Stimulated activated CD8-positive, alpha-beta memory T cell treated with anti-CD3 and anti-CD28 coated beads, Interleukin-15, amount 100 ng/mL, for 24 hours (primary cell): ENCODE results near the gene GID4.
"Not testable (repeated sequence)": the region's sequence is repeated elsewhere in the genome, so short reads cannot be mapped to it uniquely, and the experiment has no call there.

Source experiments
- DNase-seq: peaks from one replicate; pipeline ENCODE4 v3.0.0-alpha.2; 2020; ENCODE audit warnings: low read depth

The GID4 gene

DNA sequence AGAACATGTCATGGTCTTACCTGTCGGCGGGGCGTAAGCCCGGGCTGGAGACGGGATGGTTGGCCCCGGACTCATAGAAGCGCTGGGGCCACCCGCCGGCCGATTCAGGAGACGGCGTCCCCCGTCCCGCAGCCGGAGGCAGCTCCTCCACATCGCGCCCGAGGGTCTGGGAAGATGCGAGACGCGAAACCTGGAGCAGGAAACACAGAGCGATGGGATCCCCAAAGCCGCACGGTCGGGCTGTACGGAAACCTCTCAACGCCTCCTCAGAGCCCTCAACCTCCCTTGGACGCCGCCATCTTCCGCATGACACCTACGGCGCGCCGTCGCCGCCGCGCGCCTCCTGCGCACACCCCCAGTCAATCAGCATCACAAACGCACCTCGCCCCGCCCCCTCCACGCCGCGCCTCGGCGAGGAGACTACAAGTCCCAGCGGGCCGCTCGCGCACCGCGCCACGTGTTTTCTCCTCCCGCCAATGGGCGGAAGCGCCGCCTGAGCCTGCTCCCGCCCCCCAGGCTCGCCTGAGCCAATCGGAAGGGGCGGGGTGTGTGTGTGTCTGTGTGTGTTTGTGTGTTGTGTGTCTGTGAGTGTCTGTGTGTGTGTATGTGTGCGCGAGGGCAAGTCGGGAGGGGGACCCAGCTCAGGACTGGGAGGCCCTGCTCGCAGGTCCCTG, at the start of gene GID4, which contains the start of gene ATPAF2:
Gene GID4 (plus strand): TSS at position 548 of the 674 bp plus-strand sequence. CDS start 57 bp downstream, at position 605.
Gene ATPAF2 (minus strand): TSS at position 308 of the 674 bp plus-strand sequence. CDS start 155 bp downstream, at position 153.
- peak; percentile 98 for DNase-seq

DNA sequence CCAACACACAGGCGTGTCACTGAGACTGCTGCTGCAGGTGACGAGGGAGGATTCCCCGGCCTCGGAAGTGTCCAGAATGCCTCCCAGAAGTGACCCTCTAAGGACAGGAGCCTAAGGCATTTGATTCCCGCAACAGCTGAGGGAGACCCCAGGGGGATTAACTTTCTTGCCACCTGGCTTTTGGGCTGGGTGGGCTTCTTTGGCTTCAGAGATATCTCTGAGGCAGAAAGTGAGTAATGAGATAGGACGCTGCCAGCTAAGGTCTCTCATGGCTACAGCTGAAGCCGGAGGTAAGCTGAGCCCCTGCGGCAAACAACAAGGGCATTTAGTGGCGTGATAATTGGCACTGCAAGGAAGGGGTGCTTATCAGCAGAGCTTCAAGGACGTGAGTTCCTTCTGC, 49.6 kb upstream of the GID4 start:
- DNase-seq = no peak

DNA sequence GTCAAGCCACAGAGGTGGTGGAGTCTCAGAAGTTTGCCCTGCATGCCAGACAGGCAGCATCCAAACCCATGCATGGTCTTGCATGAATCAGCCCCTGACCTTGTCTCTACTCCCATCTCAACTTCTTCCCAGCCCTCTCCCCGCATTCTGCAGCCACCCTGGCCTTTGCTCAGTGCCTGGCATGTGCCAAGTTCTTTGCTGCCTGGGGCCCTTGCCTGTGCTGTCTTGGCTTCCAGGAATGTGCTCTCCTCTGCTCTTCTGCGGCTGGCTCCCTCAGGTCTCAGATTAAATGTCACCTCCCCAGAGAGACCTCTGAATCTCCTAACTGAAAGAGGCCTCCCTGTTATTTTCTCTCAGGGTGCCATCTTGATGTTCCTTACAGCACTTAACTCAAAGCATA, 48.9 kb upstream of the GID4 start:
- no peak for DNase-seq

DNA sequence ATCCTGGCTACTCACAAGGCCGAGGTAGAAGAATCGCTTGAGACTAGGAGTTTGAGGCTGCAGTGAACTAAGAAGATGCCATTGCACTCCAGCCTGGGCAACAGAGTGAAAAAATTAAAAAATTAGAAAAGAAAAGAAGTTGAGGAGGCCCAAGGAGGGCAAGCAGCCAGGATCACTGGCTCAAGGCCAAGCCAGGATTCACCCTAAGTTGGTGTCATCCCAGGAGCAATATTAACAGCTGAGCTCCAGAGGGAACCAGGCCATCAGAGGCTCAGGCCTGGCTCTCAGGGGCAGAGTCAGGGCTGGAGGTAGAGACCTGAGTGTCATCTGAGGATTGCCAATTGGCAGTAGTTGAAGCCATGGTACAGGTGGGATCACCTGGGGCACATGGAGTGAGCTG, 45.8 kb upstream of the GID4 start:
- DNase-seq = no peak

DNA sequence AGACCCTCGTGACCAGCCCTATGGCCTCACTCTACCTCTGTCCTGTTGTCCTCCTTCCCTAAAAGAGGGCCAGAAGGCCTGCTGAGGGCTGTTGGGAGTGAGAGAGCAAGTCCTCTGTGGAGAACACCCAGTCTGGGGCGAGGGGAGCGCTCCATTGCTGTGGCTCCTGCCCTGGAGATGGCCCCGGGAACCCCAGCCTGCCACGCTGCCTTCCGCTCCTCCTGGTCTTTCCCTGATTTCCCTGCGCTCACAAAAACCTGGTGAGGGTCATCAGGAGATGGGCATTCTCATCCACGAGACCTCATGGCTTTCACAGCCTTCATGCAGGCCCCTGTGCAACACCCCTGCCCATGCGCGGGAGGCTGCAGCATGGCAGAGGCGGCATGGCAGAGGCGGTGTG, 45.4 kb upstream of the GID4 start:
- no peak for DNase-seq

DNA sequence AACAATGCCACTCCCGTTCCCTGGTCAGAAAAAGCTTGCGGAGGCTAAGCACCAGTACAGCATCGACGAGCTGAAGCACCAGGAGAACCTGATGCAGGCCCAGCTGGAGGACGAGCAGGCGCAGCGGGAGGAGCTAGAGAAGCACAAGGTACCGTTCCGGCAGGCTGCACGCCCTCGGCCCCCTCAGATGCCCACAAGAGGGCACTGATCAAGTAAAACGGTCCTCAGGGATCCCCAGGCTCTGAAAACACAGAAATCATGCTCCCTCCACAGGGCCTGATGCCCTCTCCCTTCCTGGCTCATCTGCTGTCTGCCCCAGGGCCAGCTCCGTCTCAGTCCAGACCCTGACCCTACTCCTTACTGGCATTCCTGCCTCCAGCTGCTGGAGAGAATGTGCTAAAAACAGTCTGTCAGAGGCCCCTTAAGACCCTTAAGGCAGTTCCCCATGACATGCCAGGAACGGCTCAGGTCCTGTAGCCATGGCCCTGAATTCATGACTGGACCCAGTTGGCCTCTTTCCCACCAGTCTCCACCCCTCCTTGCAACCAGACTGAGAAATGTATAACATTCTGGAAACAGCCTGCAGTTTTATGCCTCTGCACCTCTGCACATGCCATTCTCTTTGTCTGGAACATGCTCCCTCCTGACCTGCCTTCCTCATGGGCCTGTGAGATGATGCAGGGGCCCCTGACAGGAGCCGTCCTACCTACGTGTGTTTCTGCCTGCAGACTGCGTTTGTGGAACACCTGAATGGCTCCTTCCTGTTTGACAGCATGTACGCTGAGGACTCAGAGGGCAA, 44.7 kb upstream of the GID4 start:
- no peak for DNase-seq

DNA sequence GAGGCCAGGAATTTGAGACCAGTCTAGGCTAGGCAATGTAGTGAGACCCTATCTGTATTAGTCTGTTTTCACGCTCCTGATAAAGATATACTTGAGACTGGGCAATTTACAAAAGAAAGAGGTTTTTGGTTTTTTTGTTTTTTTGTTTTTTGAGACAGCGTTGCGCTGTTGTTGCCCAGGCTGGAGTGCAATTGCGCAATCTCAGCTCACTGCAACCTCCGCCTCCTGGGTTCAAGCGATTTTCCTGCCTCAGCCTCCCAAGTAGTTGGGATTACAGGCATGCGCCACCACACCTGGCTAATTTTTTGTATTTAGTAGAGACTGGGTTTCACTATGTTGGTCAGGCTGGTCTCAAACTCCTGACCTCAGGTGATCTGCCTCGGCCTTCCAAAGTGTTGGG, 43.3 kb upstream of the GID4 start:
- not testable (repeated sequence) for DNase-seq

DNA sequence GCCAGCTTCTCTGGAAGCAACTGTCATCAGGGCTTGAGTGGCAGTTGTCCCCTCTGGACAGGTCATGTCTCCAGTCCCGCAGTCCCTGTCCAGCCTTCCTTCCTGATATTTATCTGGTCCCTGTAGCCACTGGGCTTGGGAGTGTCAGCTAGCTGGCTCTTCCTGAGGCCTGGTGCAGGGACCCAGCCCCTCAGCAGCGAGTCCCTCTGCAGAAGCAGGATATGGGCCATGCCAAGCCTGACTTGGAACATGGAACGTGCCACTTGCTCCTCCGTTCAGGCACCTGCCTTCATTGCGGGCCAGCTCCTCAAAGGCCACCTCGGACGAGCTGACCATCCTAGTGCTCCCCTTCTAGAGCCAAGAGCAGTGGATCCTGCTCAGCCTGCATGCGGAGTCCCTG, 40.3 kb upstream of the GID4 start:
- DNase-seq = no peak

DNA sequence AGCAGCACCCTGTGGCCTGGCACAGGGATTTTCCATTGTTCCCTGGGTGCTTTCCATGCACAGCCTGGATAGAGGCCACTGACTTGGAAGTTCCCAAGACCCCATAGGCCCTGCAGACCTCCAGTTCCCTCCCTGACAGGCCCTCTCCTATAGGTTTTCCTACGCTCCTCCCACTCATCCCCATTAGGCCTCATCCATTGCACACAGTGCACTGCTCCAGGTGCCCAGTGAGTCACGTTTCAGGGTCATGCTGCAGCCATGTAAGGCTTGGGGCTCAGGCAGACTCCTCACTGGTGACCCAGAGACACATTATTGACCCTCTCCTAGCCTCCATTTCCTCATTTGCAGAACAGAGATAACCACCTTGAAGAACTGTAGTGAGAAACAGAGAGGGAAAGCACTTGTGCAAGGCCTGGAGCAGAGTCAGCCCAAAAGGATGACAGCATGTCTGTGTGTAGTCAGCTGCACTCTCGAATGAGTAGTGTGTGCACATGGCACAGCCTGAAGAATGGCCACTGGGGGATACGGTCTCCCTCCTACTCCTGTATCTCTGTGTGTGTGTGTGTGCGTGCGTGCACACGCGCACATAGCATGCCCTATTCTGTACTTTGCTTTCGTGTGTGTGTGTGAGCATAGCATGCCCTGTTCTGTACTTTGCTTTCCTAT, 39.7 kb upstream of the GID4 start:
- no peak for DNase-seq

DNA sequence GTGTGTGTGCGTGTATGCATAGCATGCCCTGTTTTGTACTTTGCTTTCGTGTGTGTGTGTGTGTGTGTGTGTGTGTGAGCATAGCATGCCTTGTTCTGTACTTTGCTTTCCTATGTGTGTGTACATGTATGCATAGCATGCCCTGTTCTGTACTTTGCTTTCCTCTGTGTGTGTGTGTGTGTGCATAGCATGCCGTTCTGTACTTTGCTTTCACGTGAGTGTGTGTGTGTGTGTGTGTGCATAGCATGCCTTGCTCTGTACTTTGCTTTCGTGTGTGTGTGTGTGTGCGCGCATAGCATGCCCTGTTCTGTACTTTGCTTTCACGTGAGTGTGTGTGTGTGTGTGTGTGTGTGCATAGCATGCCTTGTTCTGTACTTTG, 39.2 kb upstream of the GID4 start:
- no peak for DNase-seq

DNA sequence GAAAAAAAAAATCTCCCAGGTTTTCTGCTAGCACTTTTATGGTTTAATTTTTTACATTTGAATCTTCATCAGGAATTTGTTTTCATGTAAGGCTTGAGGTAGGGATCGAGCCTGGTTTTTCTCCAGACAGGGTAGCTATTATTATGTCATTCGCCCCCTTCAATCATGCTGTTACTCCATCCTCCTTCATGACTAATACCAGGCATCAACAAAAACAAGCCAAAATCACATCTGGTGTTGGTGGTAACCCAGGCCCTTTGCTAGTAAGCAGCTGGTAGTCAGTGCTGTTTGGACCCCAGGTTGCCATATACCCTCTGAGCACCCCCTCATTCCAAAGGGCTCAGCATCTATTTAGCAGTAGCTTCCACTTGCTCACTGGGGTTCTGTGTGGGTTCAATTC, 37.0 kb upstream of the GID4 start:
- DNase-seq = no peak

DNA sequence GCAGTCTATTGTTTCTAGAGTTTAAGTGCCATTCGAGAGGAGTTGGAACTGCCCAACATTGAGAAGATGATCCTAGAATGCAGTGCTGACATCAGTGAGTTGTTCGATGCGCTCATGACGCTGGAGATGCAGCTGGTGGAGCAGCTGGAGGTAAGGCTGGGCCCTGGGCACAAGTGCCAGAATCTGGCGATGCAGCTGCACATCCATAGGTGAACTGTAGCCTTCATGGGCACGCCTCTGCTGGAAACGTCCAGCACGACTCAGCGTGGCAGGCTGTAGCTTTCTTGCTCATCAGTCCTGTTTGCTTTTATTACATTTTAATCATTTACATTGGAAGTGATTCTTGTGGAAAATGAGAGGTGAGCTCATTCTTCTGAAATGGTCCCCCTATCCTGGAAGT, 34.9 kb upstream of the GID4 start:
- DNase-seq = no peak

DNA sequence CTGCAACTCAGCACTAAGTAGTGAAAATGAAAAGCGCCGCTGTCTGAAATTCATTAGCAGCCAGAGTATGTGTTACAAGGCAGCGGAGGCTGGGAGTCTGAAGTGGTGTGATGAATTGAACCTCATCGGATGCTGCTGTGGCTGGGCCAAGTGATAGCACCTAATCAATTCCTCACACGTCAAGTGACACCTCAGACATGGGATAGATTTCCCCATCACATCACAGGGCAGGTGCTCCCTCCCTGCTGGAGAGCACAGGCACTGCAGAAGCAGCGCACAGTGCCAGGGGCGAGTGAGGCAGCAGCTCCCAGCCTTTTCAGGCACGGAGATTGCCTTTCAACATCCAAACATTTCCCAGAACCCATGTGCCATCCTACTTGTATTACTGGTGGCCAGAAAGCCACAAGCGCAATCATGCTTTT, 34.3 kb upstream of the GID4 start:
- no peak for DNase-seq

DNA sequence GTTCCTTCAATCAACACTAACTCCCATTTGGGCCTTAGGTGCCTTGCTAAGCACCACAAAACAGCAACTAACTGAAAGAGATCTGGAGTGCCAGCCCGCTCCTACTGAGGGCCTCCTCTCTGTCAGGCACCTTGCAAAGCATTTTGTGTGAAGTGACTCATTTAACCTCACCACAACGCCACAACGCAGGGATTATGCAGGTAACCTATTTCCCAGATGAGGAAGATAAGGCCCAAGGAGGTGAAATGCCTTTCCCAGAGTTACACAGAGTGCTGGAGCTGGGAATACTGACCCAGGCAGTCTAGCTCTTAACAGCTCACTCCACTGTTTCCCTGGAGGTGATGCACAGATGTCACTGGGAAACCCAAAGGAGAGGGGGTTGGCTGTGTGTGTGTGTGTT, 33.7 kb upstream of the GID4 start:
- no peak for DNase-seq

DNA sequence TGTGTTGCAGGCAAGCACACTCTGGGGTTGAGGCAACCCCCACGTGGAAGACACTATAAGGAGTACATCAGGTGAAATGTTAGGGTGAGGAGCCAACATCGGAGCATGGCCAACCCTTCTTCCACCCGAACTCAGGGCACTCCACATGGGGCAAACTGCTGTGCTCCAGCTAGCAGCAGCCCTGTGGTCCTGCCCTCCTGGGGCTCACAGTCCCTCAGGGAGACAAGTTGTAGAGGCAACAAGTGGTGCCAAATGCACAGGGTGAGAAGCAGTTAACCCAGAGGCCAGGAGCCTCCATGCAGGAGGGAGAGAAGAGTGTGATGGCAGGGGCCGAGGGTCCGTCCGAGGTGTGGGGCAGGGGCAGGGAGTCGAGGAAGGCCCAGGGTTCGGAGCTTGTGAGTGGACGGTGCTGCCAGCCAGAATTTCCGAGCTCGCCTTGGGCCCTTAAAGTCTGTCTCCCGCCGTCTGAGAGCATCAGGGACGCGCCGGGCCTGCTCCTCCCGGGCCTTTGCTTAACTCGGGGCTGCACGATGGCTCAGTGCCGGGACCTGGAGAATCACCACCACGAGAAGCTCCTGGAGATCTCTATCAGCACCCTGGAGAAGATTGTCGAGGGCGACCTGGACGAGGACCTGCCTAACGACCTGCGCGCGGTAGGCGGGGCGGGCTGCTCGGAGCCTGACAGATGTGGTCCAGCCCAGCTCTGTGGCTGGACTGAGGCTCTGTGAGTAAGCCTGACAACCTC, 32.5 kb upstream of the GID4 start:
- no peak for DNase-seq

DNA sequence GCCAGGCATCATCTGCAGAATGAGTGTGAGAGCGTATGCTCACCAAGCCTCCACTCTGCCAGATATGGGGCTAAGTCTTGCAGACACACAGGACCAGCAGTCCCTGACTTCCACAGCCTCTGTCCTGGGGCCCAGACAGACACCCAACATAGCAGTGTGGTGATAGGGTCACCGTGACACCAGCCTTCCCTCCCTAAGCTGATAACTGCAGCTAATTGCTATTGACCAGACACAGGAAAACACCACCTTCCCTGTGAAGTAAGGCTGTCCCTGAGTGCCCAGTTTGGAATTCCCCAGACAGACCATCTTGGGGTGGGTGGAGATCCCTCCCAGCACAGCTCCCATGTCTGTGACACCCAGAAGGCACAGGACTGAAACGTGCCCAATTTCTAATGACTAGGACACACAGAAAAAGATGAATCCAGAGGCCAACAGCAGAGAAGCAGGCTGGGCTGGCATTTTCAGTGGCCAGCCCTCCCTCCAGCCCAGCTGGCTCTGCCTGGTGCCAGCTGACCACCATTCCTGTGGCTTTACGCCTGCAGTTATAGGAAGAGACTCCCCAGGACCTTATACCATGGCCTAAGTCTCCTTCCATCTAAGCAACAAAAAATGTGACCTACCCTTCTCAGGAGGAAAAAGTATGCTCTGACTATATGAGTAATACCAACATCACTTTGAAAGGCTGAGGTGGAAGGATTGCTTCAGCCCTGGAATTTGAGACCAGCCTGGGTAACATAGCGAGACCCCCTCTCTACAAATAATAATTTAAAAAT, 30.5 kb upstream of the GID4 start:
- no peak for DNase-seq

DNA sequence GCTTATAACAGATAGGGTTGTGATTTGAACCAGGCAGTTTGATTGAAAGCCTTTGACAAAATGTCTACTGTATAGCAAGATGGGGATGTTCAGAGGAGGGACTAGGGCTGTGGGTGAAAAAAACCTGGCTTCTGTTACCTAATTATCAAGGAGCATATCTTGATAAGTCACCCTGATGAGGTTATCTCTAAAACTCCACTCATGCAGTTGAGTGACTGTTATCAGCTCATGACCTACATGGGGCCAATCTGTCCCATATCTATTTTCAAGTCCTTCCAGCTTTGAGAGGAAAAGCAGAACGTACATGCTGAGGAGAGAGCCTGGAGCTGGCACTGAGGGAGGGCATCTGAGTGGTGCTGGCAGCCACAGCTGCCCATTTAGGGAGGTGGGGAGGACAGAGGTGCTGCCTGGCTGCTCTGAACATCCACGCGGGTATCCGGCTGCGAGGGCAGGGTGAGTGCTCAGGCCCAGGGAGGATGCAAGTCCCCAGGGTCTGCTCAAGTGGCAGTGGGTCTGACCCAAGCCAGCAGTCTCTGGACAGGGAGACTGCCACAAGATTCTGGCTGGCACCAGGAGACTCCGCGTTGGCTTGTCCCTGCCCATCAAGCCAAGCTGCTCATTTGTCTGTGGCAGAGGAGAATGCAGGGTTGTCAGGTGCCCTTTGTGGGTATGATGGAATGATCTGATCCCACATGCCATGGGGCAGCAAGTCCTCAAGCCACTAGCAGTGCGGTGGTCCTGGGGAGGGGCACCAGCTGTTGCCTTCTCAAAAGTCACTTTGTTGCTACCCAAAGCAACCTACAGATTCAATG, 29.4 kb upstream of the GID4 start:
- no peak for DNase-seq

DNA sequence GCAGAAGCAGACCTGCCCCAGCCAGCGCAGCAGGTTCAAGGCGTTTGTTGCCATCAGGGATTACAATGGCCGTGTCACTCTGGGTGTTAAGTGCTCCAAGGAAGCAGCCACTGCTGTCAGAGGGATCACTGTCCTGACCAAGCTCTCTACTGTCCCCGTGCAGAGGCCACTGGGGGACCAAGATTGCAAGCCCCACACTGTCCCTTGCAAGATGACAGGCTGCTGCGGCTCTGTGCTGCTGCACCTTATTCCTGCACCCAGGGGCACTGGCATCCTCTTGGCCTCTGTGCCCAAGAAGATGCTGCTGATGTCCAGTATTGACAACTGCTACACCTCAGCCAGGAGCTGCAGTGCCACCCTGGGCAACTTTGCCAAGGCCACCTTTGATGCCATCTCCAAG, 27.9 kb upstream of the GID4 start:
- no peak for DNase-seq

DNA sequence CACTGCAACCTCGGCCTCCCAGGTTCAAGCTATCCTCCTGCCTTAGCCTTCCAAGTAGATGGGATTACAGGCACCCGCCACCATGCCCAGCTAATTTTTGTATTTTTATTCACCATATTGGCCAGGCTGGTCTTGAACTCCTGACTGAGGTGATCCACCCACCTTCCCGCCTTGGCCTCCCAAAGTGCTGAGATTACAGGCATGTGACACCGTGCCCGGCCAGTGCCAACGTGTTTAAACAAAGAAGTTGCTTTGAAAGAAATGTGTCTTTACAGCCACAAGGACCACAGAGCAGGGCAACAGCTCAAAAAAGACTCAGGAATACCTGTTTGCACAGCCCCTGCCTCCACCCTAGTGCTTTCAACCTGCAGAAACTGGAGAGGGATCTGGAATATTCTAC, 25.2 kb upstream of the GID4 start:
- DNase-seq = no peak

DNA sequence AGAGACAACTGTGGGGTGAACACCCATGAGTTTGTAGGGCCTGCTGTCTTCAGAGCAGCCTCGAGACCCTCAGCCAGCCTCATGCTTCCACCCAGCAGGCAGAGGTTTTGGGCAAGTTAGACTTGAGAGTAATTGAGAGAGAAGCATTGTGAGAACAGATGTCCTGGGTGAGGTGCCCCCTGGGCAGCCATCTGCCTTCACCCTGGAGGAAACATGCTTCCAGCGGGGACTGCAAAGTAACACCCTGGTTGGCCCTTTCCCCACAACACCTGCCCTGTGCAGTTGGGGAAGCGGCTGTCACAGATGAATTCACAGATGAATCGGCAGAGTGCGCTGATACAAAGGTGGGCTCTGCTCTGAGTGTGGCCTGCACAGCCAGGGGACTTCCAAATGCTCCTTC, 23.6 kb upstream of the GID4 start:
- no peak for DNase-seq

DNA sequence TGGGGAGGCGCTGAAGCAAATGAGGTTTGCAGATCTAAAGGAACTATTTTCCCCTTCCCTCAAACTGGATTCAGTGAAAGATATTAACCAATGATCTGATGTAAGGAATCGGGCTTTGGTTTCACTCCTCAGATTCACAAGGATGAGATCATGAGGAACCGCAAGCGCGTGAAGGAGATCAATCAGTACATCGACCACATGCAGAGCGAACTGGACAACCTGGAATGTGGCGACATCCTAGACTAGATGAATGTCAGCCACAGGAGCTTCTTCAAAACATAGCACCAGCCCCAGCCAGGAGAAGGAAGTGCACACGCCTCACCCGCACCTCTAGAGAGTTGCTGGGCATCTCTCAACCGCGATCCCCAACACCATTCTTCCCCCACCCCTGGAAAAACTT, 22.8 kb upstream of the GID4 start:
- no peak for DNase-seq
